ENCODE data around the gene TRIO. TPM values are rescaled to one million over a fixed set of nuclear protein-coding genes. Genes with fewer than 3 reads are reported as not detected.

The TRIO gene
- total RNA-seq, 2 donors from 2014 or later, result 62.0 to 137 TPM

DNA sequence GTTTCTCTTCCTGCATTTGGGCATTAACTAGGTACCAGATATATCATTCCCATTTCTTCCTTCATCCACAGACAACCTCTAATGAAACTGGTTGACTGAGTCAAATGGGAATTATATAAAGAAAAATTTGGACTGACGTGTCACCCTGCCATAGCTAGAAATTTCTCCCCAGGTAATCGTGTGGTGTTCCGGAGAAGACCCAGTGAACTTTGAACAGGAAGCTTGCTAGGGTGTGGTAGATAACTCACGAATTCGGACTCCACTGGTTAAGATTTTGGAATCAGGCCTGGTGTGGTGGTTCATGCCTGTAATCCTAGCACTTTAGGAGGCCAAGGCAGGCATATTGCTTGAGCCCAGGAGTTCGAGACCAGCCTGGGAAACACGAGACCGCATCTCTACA is 324.1 kb downstream of the TRIO start:
- Histone ChIP-seq H3K4me3 (no peak overlapping the region), H3K27ac (no peak overlapping the region), H3K36me3 (replicated peaks in 1 of 2; ENCODE audit: insufficient read depth in 1 of 2, low read depth in 2 of 2) (peaks cover 0 to 15% of the 10 kb centered on the region in 2 donors), H3K4me1 (no peaks in the 10 kb centered on the region), H3K27me3 (no peaks in the 10 kb centered on the region), H3K9me3 (no peaks in the 10 kb centered on the region)
- TF ChIP-seq CTCF (IDR thresholded peaks at IDR 0.05) (no peak), POLR2A (IDR thresholded peaks at IDR 0.05) (no peak)
- intact Hi-C loops (cut with DNase I), result loop anchor here (10.0 kb wide), 1 partner anchor 62 kb away; no protein-coding TSS in a partner anchor
- DNase-seq (no peak), ATAC-seq (no peak)
- WGBS, 2 donors, result 79 to 93% methylated on average over 8 of the region's 8 CpGs

- 78% methylated on average over 5 of the region's 5 CpGs for whole genome bisulfite sequencing, 2 donors
- DNase-seq (no peak), ATAC-seq (no peak)
- intact Hi-C loops (cut with DNase I), result loop anchor here (10.0 kb wide), 1 partner anchor 63 kb away; no protein-coding TSS in a partner anchor
- no peak overlapping the region for H3K27ac ChIP-seq
- no peaks in the 10 kb centered on the region for H3K4me1 ChIP-seq
- no peak for TF ChIP-seq CTCF (IDR thresholded peaks at IDR 0.05)
- TF ChIP-seq POLR2A (IDR thresholded peaks at IDR 0.05), result no peak
- peaks cover 0 to 11% of the 10 kb centered on the region in 2 donors for H3K36me3 ChIP-seq (replicated peaks in 1 of 2; ENCODE audit: insufficient read depth in 1 of 2, low read depth in 2 of 2)
- no peaks in the 10 kb centered on the region for H3K27me3 ChIP-seq
- H3K9me3 ChIP-seq, result no peaks in the 10 kb centered on the region
- H3K4me3 ChIP-seq, result no peak overlapping the region
Measured at GRCh38 chr5:14467886-14468285, 324.7 kb downstream of the TRIO start.

GRCh38 chr5:14469551-14470377 is 326.6 kb downstream of the TRIO start:
- TF ChIP-seq POLR2A (IDR thresholded peaks at IDR 0.05), result no peak
- no peak for TF ChIP-seq CTCF (IDR thresholded peaks at IDR 0.05)
- H3K27ac ChIP-seq, result no peak overlapping the region
- WGBS, 2 donors, result 84 to 88% methylated on average over 10 of the region's 10 CpGs
- H3K9me3 ChIP-seq, result no peaks in the 10 kb centered on the region
- H3K36me3 ChIP-seq (replicated peaks in 1 of 2; ENCODE audit: insufficient read depth in 1 of 2, low read depth in 2 of 2), result peaks cover 2 to 16% of the 10 kb centered on the region in 2 donors
- no peaks in the 10 kb centered on the region for H3K4me1 ChIP-seq
- intact Hi-C loops (cut with DNase I), result loop anchor here (10.0 kb wide), 1 partner anchor 65 kb away; no protein-coding TSS in a partner anchor
- no peaks in the 10 kb centered on the region for H3K27me3 ChIP-seq
- DNase-seq (no peak), ATAC-seq (no peak)
- H3K4me3 ChIP-seq, result no peak overlapping the region

GRCh38 chr5:14471507-14471906 is 328.4 kb downstream of the TRIO start:
- ATAC-seq (no peak), DNase-seq (no peak)
- TF ChIP-seq POLR2A (IDR thresholded peaks at IDR 0.05), result no peak
- TF ChIP-seq CTCF (IDR thresholded peaks at IDR 0.05), result no peak
- H3K9me3 ChIP-seq, result no peaks in the 10 kb centered on the region
- no peak overlapping the region for H3K4me3 ChIP-seq
- H3K27me3 ChIP-seq, result no peaks in the 10 kb centered on the region
- no peaks in the 10 kb centered on the region for H3K4me1 ChIP-seq
- intact Hi-C loops (cut with DNase I), result no loop called here
- peaks cover 8 to 15% of the 10 kb centered on the region in 2 donors for H3K36me3 ChIP-seq (replicated peaks in 1 of 2; ENCODE audit: insufficient read depth in 1 of 2, low read depth in 2 of 2)
- no peak overlapping the region for H3K27ac ChIP-seq
- 96% methylated on average over 3 of the region's 3 CpGs for WGBS, 2 donors
